H1 (cell line): ENCODE measurements around the gene SMIM8.

Source experiments
- BACH1 ChIP-seq: IDR thresholded peaks from 2 replicates; pipeline ENCODE4 v1.6.1; 2012; ENCODE audit warnings: low read length, improper control_type of control experiment
- BCL11A ChIP-seq, 2 experiments: IDR thresholded peaks; one replicate each; pipeline ENCODE4 v1.6.1; 2011; ENCODE audit warnings: low read depth in 2 of 2, low read length in 2 of 2, mild to moderate bottlenecking in 2 of 2
- CEBPB ChIP-seq: IDR thresholded peaks from 2 replicates; pipeline ENCODE4 v1.6.1; 2012; ENCODE audit warnings: low read depth, low read length
- SRF ChIP-seq: IDR thresholded peaks from 2 replicates; pipeline ENCODE4 v1.6.1; 2011; ENCODE audit warnings: mild to moderate bottlenecking, low read depth, low read length, moderate library complexity
- TF ChIP-seq, protein P1 (sequence below), 3 experiments: IDR thresholded peaks; 1 replicate in 2 of 3; 2 replicates in 1 of 3; pipeline versions ENCODE4 v1.5.1 to v1.6.1; 2011; ENCODE audit warnings: low read length in 3 of 3, mild to moderate bottlenecking in 3 of 3, inconsistent platforms in 2 of 3, low read depth in 1 of 3, moderate library complexity in 1 of 3; ENCODE audit not compliant: insufficient read depth in 1 of 3; ENCODE audit errors: control extremely low read depth in 1 of 3
- TF ChIP-seq, protein P2 (sequence below): IDR thresholded peaks from 2 replicates; pipeline ENCODE4 v1.6.1; 2012; ENCODE audit warnings: inconsistent platforms

DNA sequence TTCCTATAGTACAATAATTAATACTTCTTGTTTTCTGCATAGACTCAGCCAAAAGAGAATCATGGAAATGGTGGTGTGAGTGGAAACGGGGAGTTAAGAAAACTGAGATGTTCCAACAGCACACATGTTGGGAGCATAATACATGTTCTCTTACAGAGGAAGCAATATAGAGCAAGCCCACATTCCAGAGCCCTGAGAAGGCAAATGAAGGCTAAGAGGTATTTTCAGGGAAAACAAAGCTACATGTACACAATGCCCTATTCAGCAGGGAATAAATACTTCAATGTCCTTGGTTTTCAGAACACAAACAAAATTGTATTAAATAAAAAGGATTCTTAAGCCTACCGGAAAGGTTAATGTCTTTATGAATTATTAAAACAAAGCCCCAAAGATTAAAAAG, 35.1 kb upstream of the SMIM8 start:
- TF ChIP-seq, protein P1, sequence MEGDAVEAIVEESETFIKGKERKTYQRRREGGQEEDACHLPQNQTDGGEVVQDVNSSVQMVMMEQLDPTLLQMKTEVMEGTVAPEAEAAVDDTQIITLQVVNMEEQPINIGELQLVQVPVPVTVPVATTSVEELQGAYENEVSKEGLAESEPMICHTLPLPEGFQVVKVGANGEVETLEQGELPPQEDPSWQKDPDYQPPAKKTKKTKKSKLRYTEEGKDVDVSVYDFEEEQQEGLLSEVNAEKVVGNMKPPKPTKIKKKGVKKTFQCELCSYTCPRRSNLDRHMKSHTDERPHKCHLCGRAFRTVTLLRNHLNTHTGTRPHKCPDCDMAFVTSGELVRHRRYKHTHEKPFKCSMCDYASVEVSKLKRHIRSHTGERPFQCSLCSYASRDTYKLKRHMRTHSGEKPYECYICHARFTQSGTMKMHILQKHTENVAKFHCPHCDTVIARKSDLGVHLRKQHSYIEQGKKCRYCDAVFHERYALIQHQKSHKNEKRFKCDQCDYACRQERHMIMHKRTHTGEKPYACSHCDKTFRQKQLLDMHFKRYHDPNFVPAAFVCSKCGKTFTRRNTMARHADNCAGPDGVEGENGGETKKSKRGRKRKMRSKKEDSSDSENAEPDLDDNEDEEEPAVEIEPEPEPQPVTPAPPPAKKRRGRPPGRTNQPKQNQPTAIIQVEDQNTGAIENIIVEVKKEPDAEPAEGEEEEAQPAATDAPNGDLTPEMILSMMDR (IDR thresholded peaks at IDR 0.05; ENCODE audit: control extremely low read depth in 1 of 3, insufficient read depth in 1 of 3, low read depth in 1 of 3, low read length in 3 of 3) = no peak
- TF ChIP-seq SRF (no peak), BACH1 (no peak), BCL11A (IDR thresholded peaks at IDR 0.05; ENCODE audit: low read depth in 2 of 2, low read length in 2 of 2) (no peak), CEBPB (no peak)
- TF ChIP-seq, protein P2, sequence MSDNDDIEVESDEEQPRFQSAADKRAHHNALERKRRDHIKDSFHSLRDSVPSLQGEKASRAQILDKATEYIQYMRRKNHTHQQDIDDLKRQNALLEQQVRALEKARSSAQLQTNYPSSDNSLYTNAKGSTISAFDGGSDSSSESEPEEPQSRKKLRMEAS = no peak
